Dendritic cell treated with granulocyte-macrophage colony-stimulating factor and Interleukin-4, amounts not matched to agents 40 ng/mL and 50 ng/mL, for 4 days (primary cell): ENCODE measurements around the gene SYT12.

Source experiments
- H3K27ac Mint-ChIP-seq: one replicate; pipeline ENCODE4 v1.8.0; 2022; ENCODE audit warnings: mild to moderate bottlenecking, mixed read lengths
- H3K27me3 Mint-ChIP-seq: one replicate; pipeline ENCODE4 v1.8.0; 2022; ENCODE audit warnings: mild to moderate bottlenecking, mixed read lengths
- H3K36me3 Mint-ChIP-seq: one replicate; pipeline ENCODE4 v1.8.0; 2022; ENCODE audit warnings: low read depth, mixed read lengths
- H3K4me1 Mint-ChIP-seq: one replicate; pipeline ENCODE4 v1.8.0; 2022; ENCODE audit warnings: low read depth, mixed read lengths
- H3K4me3 Mint-ChIP-seq: one replicate; pipeline ENCODE4 v1.8.0; 2022; ENCODE audit warnings: mild to moderate bottlenecking, moderate library complexity, mixed read lengths
- H3K9me3 Mint-ChIP-seq: one replicate; pipeline ENCODE4 v1.8.0; 2022; ENCODE audit warnings: mixed read lengths
- intact Hi-C: fragments of 100-400 bp; cut with micrococcal nuclease; formaldehyde crosslinking; loops from one replicate; pipeline ENCODE4 v1.15.0; 2022

SYT12 gene, protein sequence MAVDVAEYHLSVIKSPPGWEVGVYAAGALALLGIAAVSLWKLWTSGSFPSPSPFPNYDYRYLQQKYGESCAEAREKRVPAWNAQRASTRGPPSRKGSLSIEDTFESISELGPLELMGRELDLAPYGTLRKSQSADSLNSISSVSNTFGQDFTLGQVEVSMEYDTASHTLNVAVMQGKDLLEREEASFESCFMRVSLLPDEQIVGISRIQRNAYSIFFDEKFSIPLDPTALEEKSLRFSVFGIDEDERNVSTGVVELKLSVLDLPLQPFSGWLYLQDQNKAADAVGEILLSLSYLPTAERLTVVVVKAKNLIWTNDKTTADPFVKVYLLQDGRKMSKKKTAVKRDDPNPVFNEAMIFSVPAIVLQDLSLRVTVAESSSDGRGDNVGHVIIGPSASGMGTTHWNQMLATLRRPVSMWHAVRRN

DNA sequence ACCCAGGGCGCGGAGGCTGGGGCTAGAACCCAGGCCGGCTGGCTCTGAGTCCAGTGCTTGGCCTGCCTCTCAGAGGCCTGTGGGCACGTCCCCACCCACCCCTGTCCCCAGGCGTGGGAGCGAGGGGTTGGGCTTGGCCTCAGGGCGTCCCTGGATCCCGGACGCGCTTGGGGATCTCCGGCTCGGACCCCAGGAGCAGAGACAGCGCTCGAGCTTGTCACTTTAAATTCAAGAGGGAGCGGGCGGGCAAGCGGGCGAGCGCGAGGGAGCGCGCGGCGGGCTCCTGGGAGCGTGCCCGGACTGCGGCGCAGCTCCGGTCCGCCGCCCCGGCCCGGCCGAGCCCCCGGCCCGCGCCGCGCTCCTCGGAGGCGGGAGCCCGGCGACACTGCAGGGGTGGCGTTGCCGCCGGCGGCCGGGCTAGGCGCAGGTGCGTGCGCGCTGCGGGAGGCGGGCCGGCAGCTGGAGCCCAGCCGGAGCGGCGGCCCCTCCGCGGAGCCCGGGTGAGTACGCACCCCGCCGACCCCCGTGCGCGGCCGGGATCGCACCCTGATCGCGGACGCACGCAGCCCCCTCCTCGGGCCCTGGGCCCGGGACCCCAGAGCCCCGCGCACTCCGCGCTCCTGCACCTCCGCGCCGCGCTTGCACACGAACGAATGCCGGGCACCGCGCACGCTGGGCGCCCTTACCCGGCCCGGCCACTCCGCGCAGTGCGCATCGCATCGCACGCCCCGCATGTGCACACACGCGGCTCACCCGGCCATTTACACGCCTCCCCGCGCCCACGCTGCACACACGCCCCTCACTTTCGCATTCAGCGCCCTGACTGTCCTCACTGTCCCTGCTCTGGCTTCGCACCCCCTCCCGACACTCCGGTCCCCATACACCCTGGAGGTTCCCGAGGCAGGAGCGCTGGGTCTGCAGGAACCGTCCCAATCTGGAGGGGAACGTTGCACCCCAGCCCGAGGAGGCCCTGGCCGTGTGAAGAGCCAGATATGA is at the start of gene SYT12:
TSS of gene SYT12 (plus strand) at position 174 of the 996 bp plus-strand sequence. CDS start 7,011 bp downstream, outside the sequence.
- Mint-ChIP-seq H3K36me3 (no peaks in the 10 kb centered on the region), H3K9me3 (no peaks in the 10 kb centered on the region), H3K4me3 (peak within 1 kb of the TSS; percentile 33), H3K27ac (no peak within 1 kb of the TSS), H3K4me1 (peaks cover 10% of the 10 kb centered on the region), H3K27me3 (peaks cover 91% of the 10 kb centered on the region)
- intact Hi-C loops = no loop called here

DNA sequence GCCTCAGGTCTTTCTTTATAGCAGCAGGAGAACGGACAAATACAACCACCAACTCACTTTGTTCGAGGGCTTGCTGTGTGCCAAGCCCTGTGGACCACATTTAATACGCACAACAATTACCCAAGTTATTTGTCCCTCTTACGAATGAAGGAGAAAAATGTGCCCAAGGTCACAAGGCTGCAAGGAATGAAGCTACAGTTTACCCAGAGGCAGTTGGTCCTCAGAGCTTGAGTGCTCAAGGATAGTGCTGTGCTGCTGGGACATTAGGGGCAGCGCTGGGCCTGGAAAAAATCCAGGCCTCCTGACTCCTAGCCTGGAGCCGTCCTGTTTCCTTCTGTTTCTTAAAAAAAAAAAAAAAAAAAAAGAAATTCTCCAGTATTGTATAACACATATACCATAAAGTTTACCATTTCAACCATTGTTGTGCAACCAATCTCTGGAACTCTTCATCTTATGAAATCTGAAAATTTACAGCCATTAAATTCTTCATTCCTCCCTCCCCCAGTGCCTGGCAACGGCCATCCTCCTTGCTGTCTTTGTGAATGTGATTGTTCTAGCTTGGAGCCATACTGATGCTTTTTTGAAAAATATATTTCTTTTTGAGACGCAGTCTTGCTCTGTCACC is 48.9 kb upstream of the SYT12 start:
- Mint-ChIP-seq H3K4me1 (peaks cover 23% of the 10 kb centered on the region), H3K27me3 (peaks cover 27% of the 10 kb centered on the region), H3K9me3 (peaks cover 14% of the 10 kb centered on the region), H3K36me3 (no peaks in the 10 kb centered on the region), H3K4me3 (no peak overlapping the region), H3K27ac (no peak overlapping the region)
- intact Hi-C loops = loop anchor here (10.0 kb wide), 1 partner anchor 279 kb away; no protein-coding TSS in a partner anchor

DNA sequence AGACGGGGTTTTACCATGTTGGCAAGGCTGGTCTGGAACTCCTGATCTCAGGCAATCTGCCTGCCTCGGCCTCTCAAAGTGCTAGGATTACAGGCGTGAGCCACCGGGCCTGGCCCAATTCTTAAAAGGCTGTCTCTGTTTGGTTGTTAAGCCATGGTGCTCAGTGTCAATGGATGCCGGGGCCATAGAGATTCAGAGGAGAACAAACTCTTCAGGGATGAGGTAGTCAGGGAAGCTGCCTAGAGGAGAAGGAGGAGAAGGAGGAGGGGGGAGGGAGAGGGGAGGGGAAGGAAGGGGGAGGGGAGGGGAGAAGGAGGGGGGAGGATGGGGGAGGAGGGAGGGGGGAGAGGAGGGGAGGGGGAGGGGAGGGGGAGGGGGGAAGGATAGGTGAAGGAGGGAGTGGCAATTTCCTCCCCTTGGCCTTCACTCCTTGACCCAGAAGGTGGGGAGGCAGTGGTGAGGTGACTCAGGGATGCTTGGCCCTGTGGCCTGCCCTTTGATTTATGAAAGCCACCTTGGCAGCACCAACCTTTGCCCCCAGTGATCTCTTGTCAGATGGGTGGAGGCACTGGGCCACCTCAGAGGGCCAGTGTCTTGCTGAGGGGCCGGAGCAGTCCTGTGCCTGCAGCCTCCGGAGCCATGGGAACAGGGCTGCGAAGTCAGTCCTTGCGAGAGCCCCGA is 48.1 kb upstream of the SYT12 start, which contains the start of gene C11orf86:
TSS of gene C11orf86 (plus strand) at position 581 of the 681 bp plus-strand sequence. CDS start at position 640, 59 bp downstream.
- Mint-ChIP-seq H3K36me3 (no peaks in the 10 kb centered on the region), H3K9me3 (peaks cover 22% of the 10 kb centered on the region), H3K4me1 (peaks cover 17% of the 10 kb centered on the region), H3K27me3 (peaks cover 29% of the 10 kb centered on the region), H3K4me3 (no peak within 1 kb of the TSS), H3K27ac (no peak within 1 kb of the TSS)
- intact Hi-C loops = loop anchor here (10.0 kb wide), 1 partner anchor 280 kb away; no protein-coding TSS in a partner anchor

DNA sequence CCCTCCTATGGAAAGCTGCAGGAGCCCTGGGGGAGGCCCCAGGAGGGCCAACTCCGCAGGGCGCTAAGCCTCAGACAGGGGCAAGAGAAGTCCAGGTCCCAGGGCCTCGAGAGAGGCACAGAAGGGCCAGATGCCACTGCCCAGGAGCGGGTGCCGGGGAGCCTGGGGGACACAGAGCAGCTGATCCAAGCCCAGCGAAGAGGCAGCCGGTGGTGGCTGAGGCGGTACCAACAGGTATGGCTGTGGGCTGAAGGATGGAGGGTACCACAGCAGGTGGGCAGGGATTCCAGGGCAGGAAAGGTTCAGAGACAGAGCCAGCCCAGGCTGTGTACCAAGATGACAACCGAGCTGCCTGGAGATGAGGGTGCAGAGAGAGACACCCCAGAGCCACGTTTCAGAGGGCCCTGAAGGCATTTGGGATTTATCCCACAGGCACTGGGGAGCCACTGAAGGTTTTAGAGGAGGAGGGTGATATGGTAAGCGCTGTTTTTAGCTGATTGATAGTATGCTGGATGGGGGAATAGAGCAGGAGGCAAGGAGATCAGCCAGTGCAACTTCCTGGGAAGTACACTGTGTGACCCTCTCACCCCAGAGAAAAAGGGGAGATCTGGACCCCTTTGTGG is 47.4 kb upstream of the SYT12 start:
- Mint-ChIP-seq H3K27me3 (peaks cover 32% of the 10 kb centered on the region), H3K9me3 (peaks cover 25% of the 10 kb centered on the region), H3K27ac (no peak overlapping the region)

DNA sequence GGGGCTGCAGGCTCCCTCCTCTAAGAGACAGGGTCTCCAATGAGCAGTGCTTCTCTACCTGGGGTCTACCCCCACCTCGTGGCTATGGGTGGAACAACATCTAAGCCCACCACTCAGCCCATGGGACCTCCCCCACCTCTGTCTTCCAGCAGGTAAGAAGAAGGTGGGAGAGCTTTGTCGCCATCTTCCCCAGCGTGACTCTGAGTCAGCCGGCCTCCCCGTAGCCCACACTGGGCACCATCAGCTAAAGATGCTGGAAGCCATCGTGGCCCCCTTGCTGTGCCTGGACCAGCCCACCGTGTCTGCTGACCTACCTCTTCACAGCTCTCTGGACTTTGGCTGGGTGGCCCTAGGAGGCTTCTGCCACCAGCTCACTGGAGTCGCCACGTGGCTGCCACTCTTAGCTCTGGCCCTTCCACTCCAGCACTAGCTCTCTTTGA is 46.9 kb upstream of the SYT12 start:
- Mint-ChIP-seq H3K9me3 (peaks cover 25% of the 10 kb centered on the region), H3K36me3 (no peaks in the 10 kb centered on the region), H3K27ac (no peak overlapping the region), H3K4me3 (no peak overlapping the region), H3K4me1 (peaks cover 5% of the 10 kb centered on the region), H3K27me3 (peaks cover 33% of the 10 kb centered on the region)
- intact Hi-C loops = loop anchor here (10.0 kb wide), 1 partner anchor 281 kb away; no protein-coding TSS in a partner anchor

More for the DNA sequence above, 47.4 kb upstream of the SYT12 start:
- Mint-ChIP-seq H3K4me3 (no peak overlapping the region), H3K36me3 (no peaks in the 10 kb centered on the region), H3K4me1 (peaks cover 11% of the 10 kb centered on the region)
- intact Hi-C loops = loop anchor here (10.0 kb wide), 1 partner anchor 281 kb away; no protein-coding TSS in a partner anchor

DNA sequence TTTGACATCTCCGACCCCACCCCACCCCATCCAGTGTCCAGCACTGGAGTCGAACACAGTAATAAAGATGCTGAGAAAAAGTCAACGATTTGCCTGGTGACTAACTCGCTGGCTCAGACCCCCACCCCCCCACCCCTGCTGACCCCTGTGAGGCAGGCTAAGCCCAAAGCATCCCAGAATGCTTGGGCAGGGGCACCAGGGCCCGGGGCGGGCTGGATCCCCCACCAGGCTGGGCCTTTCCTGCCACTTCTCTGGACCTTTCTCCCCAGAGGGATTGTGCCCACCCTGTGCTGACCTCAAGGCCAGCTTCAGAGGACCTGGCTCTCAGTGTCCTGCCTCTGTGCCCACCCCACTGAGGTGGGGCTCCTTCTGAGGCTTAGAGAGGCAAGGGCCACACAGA is 46.0 kb upstream of the SYT12 start:
- Mint-ChIP-seq H3K36me3 (no peaks in the 10 kb centered on the region), H3K4me3 (no peak overlapping the region), H3K27ac (no peak overlapping the region), H3K9me3 (peaks cover 25% of the 10 kb centered on the region), H3K27me3 (peaks cover 33% of the 10 kb centered on the region), H3K4me1 (peaks cover 5% of the 10 kb centered on the region)
- intact Hi-C loops = loop anchor here (10.0 kb wide), 1 partner anchor 282 kb away; no protein-coding TSS in a partner anchor

DNA sequence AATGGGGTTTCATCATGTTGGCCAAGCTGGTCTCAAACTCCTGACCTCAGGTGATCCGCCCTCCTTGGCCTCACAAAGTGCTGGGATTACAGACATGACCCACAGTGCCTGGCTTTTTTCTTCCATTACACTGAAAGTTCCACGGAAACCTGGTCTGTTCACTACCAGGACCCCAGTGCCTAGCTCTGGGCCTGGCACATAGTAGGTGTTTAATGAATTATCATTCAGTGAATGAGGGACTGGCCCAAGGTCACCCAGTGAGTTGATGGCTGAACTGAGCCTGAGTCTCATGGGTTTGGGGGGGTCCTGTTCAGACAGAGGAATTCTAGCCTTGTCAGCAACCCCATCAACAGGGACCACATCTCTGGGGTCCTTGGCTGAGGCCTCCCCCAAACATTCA is 44.7 kb upstream of the SYT12 start:
- intact Hi-C loops = loop anchor here (10.0 kb wide), 1 partner anchor 283 kb away; no protein-coding TSS in a partner anchor
- H3K36me3 Mint-ChIP-seq = no peaks in the 10 kb centered on the region
- no peak overlapping the region for H3K4me3 Mint-ChIP-seq
- peaks cover 16% of the 10 kb centered on the region for H3K4me1 Mint-ChIP-seq
- peaks cover 40% of the 10 kb centered on the region for H3K27me3 Mint-ChIP-seq
- no peak overlapping the region for H3K27ac Mint-ChIP-seq
- H3K9me3 Mint-ChIP-seq = peaks cover 25% of the 10 kb centered on the region

DNA sequence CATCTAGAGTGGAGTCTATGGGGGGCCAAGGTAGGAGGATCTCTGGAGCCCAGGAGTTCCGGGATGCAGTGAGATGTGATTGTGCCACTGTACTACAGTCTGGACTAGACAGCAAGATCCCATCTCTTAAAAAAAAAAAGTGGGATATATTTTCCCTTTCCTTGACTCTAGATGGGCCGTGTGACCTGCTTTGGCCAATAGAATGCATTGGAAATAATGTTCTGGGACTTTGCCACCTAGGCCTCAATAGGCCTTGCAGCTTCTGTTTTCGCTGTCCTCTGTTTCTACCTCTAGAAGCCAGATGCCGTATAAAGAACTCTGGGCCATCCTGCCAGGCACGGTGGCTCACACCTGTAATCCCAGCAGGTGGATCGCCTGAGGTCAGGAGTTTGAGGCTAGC is 44.2 kb upstream of the SYT12 start:
- no peaks in the 10 kb centered on the region for H3K36me3 Mint-ChIP-seq
- no peak overlapping the region for H3K27ac Mint-ChIP-seq
- H3K4me3 Mint-ChIP-seq = no peak overlapping the region
- peaks cover 20% of the 10 kb centered on the region for H3K4me1 Mint-ChIP-seq
- H3K9me3 Mint-ChIP-seq = peaks cover 25% of the 10 kb centered on the region
- peaks cover 43% of the 10 kb centered on the region for H3K27me3 Mint-ChIP-seq
- intact Hi-C loops = loop anchor here (10.0 kb wide), 1 partner anchor 284 kb away; no protein-coding TSS in a partner anchor

DNA sequence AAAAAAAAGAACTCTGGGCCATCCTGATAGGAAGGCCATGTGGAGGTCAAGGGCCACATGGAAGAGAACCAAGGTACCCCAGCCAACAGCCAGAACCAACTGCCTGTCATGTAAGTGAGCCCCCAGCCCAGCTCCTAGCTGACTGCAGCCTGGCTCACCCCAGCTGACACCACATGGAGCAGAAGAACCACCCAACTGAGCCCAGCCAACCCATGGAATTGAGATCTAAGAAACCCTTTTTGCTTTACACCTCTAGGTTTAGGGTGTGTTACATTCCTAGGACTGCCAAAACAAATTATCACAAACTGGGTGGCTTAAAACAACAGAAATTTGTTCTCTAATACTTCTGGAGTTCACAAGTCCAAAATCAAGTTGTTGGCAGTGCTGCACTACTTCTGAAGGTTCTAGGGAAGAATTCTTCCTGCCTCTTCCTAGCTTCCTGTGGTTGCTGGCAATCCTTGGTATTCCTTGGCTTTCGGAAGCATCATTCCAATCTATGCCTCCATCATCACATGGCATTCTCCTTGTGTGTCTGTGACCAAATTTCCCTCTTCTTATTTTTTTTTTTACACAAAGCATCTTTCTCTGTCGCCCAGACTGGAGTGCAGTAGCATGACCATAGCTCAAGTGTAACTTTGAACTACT is 43.5 kb upstream of the SYT12 start:
- H3K4me3 Mint-ChIP-seq = no peak overlapping the region
- no peak overlapping the region for H3K27ac Mint-ChIP-seq
- intact Hi-C loops = loop anchor here (10.0 kb wide), 1 partner anchor 285 kb away; no protein-coding TSS in a partner anchor
- peaks cover 27% of the 10 kb centered on the region for H3K4me1 Mint-ChIP-seq
- H3K9me3 Mint-ChIP-seq = peaks cover 25% of the 10 kb centered on the region
- no peaks in the 10 kb centered on the region for H3K36me3 Mint-ChIP-seq
- H3K27me3 Mint-ChIP-seq = peaks cover 44% of the 10 kb centered on the region

DNA sequence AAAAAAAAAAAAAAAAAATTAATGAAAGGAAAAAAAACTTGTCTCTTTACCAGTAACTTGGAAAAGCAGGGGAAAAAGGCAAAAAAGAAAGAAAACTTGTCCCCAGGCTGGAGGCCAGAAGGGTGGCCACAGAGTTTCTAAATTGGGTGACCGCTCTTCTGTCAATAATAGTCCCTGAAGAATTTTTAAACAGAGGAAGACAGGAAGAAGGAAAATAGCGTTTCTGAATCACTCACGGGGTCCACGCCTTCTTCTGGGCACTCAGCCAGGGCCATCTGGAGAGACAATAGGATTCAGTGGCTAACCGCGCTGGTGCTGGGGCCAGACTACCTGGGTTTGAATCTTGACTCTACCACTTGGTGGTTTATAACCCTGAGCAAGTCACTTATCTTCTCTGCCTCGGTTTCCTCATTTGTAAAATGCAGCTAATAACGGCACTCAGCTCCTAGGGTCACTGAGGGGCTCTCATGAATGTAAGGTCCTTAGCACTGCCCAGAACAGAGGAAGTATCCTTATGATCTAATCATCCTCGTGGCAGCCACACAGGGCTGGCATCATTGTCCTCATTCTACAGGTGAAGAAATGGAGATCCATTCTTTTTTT is 40.9 kb upstream of the SYT12 start:
- H3K36me3 Mint-ChIP-seq = no peaks in the 10 kb centered on the region
- intact Hi-C loops = no loop called here
- peaks cover 48% of the 10 kb centered on the region for H3K27me3 Mint-ChIP-seq
- no peak overlapping the region for H3K4me3 Mint-ChIP-seq
- H3K27ac Mint-ChIP-seq = no peak overlapping the region
- peaks cover 25% of the 10 kb centered on the region for H3K9me3 Mint-ChIP-seq
- peaks cover 34% of the 10 kb centered on the region for H3K4me1 Mint-ChIP-seq

DNA sequence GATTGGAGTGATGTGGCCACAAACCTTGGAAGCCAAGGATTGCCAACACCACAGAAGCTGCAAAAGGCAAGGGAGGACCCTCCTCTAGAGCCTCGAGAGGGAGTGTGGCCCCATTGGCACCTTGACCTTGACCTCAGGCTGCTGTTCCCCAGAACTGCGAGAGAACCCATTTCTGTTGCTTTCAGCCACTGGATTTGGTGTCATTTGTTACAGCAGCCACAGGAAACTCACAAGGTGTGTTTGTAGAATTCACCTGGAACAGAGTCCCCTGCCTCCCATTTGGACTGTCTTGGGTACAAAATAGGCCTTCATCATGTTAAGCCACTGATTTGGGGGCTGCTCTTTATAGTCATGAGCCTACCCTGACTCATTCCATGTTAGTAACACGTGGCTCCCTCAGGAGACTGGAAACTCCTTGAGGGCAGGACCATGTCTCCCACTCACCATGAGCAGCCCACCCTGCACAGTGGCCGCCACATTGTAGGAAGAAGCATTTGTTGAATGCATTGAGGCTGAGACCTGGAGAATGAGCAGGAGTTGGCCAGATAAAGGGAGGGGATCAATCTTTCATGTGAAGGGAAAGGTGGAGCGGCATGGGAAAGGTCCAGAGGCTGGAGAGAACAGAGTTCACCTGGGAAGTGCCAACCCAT is 39.5 kb upstream of the SYT12 start:
- Mint-ChIP-seq H3K9me3 (peaks cover 14% of the 10 kb centered on the region), H3K4me3 (no peak overlapping the region), H3K36me3 (no peaks in the 10 kb centered on the region), H3K27ac (no peak overlapping the region), H3K4me1 (peaks cover 39% of the 10 kb centered on the region), H3K27me3 (peaks cover 52% of the 10 kb centered on the region)
- intact Hi-C loops = no loop called here
